Loucy (cell line): ENCODE measurements around the gene CCIN.

Experiments used
- EZH2phosphoT487 ChIP-seq: fragments of 200-600 bp; IDR thresholded peaks from 2 replicates; pipeline ENCODE4 v1.6.1; 2018; ENCODE audit warnings: antibody characterized with exemption, mild to moderate bottlenecking, moderate library complexity, borderline replicate concordance
- TF ChIP-seq, protein P1 (sequence below): fragments of 200-600 bp; sonication (generic); conservative IDR thresholded peaks from 2 replicates; pipeline ENCODE4 v1.5.1; 2014; ENCODE audit warnings: mild to moderate bottlenecking, antibody characterized with exemption, low read length

DNA sequence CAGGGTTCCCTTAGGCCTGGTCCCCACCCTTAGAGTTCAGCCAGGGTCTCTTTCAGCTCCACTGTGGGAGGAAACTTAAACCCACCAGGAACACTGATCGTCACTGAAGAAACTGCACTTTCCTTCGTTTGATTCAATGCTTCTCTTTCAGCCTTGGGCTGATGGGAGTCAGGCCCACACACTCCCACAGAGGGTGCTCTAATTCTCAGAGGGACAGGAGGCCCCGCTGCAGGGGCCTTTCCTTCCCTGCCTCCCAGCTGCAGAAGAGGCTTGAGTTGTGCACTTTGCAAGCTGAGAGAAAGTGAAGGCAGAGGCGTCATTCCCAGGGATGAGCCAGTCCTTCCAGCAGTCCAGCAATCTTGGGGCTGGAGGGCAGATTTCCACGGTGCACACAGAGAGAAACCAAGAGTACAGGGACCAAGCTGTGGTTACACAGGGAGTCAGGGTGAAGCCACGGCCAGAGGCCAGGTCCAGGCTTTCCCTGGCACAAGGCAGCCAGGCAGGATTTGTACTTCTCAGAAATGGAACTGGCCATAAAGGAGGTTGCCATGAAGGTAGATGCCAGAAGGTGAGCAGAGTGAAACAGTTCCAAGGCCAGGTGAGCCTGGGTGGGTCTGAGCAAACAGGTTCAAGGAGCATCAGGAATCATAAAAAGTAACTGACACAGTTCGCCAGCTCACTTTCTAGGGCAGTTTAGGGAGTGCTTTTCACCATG is 43.0 kb upstream of the CCIN start:
- TF ChIP-seq, protein P1, sequence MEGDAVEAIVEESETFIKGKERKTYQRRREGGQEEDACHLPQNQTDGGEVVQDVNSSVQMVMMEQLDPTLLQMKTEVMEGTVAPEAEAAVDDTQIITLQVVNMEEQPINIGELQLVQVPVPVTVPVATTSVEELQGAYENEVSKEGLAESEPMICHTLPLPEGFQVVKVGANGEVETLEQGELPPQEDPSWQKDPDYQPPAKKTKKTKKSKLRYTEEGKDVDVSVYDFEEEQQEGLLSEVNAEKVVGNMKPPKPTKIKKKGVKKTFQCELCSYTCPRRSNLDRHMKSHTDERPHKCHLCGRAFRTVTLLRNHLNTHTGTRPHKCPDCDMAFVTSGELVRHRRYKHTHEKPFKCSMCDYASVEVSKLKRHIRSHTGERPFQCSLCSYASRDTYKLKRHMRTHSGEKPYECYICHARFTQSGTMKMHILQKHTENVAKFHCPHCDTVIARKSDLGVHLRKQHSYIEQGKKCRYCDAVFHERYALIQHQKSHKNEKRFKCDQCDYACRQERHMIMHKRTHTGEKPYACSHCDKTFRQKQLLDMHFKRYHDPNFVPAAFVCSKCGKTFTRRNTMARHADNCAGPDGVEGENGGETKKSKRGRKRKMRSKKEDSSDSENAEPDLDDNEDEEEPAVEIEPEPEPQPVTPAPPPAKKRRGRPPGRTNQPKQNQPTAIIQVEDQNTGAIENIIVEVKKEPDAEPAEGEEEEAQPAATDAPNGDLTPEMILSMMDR = peak; percentile 25; the same call in 1 of the 2 replicates
- TF ChIP-seq EZH2phosphoT487 = no peak
